IMR-90 (cell line): ENCODE measurements around the gene KLHL34. TPM values are rescaled to one million over a fixed set of nuclear protein-coding genes. Genes with fewer than 3 reads are reported as not detected.

ENCODE experiments used
- polyA plus RNA-seq, 3 experiments: library from polyadenylated mRNA; depleted of rRNA; stranded (reverse); fragments of >200 nt; gene quantifications; 2 replicates each; pipeline ENCODE4 v1.2.3, GENCODE V29; 2012; ENCODE audit warnings: low replicate concordance in 1 of 3
- total RNA-seq: library from RNA; depleted of rRNA; stranded (reverse); fragments of >200 nt; gene quantifications from 2 replicates; pipeline ENCODE4 v1.2.3, GENCODE V29; 2012; rRNA removed

KLHL34 gene
- total and polyA plus RNA-seq, 2 of the 4 experiments (the other 2 are of a cell fraction) = not detected

Other genes starting within 250 kb of the KLHL34 start
- gene SMPX, start 99.8 kb upstream of the KLHL34 start, total RNA-seq = not detected in 2 replicates
- not detected in 2 replicates for gene SMPX, start 99.8 kb upstream of the KLHL34 start, polyA plus RNA-seq (2012; rRNA removed)
- gene MBTPS2, start 181.3 kb upstream of the KLHL34 start, total RNA-seq = 4.7 and 6.9 TPM in 2 replicates
- gene MBTPS2, start 181.3 kb upstream of the KLHL34 start, polyA plus RNA-seq (2012; rRNA removed) = 10.2 and 12.4 TPM in 2 replicates
- gene YY2, start 197.7 kb upstream of the KLHL34 start, total RNA-seq = 0.72 and 1.1 TPM in 2 replicates
- 2.5 TPM in 2 replicates for gene YY2, start 197.7 kb upstream of the KLHL34 start, polyA plus RNA-seq (2012; rRNA removed)